ENCODE measurements around the gene H2BW2. TPM values are rescaled to one million over a fixed set of nuclear protein-coding genes. Genes with fewer than 3 reads are reported as not detected.
"Not testable (repeated sequence)": the region's sequence is repeated elsewhere in the genome, so short reads cannot be mapped to it uniquely, and the experiment has no call there.

Gene H2BW2
- total and polyA plus RNA-seq, 2 experiments from 2014 or later: not detected

- DNase-seq (ENCODE audit: low spot score): no peak
- no peak overlapping the region for H3K27ac ChIP-seq
- H3K4me3 ChIP-seq: no peak overlapping the region
- no peaks in the 10 kb centered on the region for H3K27me3 ChIP-seq
- no peaks in the 10 kb centered on the region for H3K9me3 ChIP-seq (ENCODE audit: low read depth)
- H2AFZ ChIP-seq: no peak overlapping the region
- no peaks in the 10 kb centered on the region for H4K20me1 ChIP-seq (ENCODE audit: insufficient read depth, poor library complexity, severe bottlenecking)
- H3K9me2 ChIP-seq (replicated peaks; ENCODE audit: insufficient read depth): no peaks in the 10 kb centered on the region
- no peaks in the 10 kb centered on the region for H3K79me2 ChIP-seq
- H3K36me3 ChIP-seq (replicated peaks; ENCODE audit: insufficient read depth, low read depth): no peaks in the 10 kb centered on the region
- 95% methylated on average over 22 of the region's 24 CpGs for WGBS (ENCODE audit: low lambda C conversion rate, missing lambda C conversion rate)
- TF ChIP-seq EZH2phosphoT487 (IDR thresholded peaks at IDR 0.05; ENCODE audit: low read depth, severe bottlenecking, unreplicated experiment): no peak
- TF ChIP-seq, protein P1, sequence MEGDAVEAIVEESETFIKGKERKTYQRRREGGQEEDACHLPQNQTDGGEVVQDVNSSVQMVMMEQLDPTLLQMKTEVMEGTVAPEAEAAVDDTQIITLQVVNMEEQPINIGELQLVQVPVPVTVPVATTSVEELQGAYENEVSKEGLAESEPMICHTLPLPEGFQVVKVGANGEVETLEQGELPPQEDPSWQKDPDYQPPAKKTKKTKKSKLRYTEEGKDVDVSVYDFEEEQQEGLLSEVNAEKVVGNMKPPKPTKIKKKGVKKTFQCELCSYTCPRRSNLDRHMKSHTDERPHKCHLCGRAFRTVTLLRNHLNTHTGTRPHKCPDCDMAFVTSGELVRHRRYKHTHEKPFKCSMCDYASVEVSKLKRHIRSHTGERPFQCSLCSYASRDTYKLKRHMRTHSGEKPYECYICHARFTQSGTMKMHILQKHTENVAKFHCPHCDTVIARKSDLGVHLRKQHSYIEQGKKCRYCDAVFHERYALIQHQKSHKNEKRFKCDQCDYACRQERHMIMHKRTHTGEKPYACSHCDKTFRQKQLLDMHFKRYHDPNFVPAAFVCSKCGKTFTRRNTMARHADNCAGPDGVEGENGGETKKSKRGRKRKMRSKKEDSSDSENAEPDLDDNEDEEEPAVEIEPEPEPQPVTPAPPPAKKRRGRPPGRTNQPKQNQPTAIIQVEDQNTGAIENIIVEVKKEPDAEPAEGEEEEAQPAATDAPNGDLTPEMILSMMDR (IDR thresholded peaks at IDR 0.05; ENCODE audit: poor library complexity): no peak
- TF ChIP-seq EZH2 (IDR thresholded peaks at IDR 0.05; ENCODE audit: borderline replicate concordance): no peak
- H3K4me2 ChIP-seq: no peak overlapping the region
- no peaks in the 10 kb centered on the region for H3K4me1 ChIP-seq (ENCODE audit: insufficient read depth)
These were observed 26.6 kb upstream of the H2BW2 start for GRCh38 chrX:104013158-104013557.

- Histone ChIP-seq H3K9me3 (ENCODE audit: low read depth) (no peaks in the 10 kb centered on the region), H3K36me3 (replicated peaks; ENCODE audit: insufficient read depth, low read depth) (no peaks in the 10 kb centered on the region), H4K20me1 (ENCODE audit: insufficient read depth, poor library complexity, severe bottlenecking) (no peaks in the 10 kb centered on the region), H3K4me1 (ENCODE audit: insufficient read depth) (no peaks in the 10 kb centered on the region), H3K4me3 (no peak within 1 kb of the TSS), H3K4me2 (no peak within 1 kb of the TSS), H3K79me2 (no peaks in the 10 kb centered on the region), H3K27ac (no peak within 1 kb of the TSS), H3K27me3 (no peaks in the 10 kb centered on the region), H3K9me2 (replicated peaks; ENCODE audit: insufficient read depth) (no peaks in the 10 kb centered on the region), H2AFZ (no peak within 1 kb of the TSS)
- no peak for DNase-seq (ENCODE audit: low spot score)
- WGBS (ENCODE audit: low lambda C conversion rate, missing lambda C conversion rate): 92% methylated on average over 20 of the region's 20 CpGs
- no peak for TF ChIP-seq EZH2 (IDR thresholded peaks at IDR 0.05; ENCODE audit: borderline replicate concordance)
- TF ChIP-seq, protein P1 (IDR thresholded peaks at IDR 0.05; ENCODE audit: poor library complexity): no peak
- TF ChIP-seq EZH2phosphoT487 (IDR thresholded peaks at IDR 0.05; ENCODE audit: low read depth, severe bottlenecking, unreplicated experiment): no peak
These were observed 26.1 kb upstream of the H2BW2 start, which contains the start of gene H2BW1 for GRCh38 chrX:104013606-104014005. H2BW1 (minus strand) TSS chrX:104013708; CDS start chrX:104013576, 132 bp downstream.

GRCh38 chrX:104015576-104015975 lies 24.2 kb upstream of the H2BW2 start:
- H3K36me3 ChIP-seq (replicated peaks; ENCODE audit: insufficient read depth, low read depth); H3K79me2 ChIP-seq; H3K4me3 ChIP-seq; H3K27ac ChIP-seq; H3K9me2 ChIP-seq (replicated peaks; ENCODE audit: insufficient read depth); H3K27me3 ChIP-seq; H3K4me2 ChIP-seq; H2AFZ ChIP-seq; H3K4me1 ChIP-seq (ENCODE audit: insufficient read depth); H4K20me1 ChIP-seq (ENCODE audit: insufficient read depth, poor library complexity, severe bottlenecking); H3K9me3 ChIP-seq (ENCODE audit: low read depth); DNase-seq (ENCODE audit: low spot score): not testable (repeated sequence)
- 66% methylated on average over 8 of the region's 8 CpGs for WGBS (ENCODE audit: low lambda C conversion rate, missing lambda C conversion rate)

GRCh38 chrX:104018126-104018525 lies 21.6 kb upstream of the H2BW2 start:
- H2AFZ ChIP-seq: no peak overlapping the region
- H3K79me2 ChIP-seq: no peaks in the 10 kb centered on the region
- no peaks in the 10 kb centered on the region for H3K9me3 ChIP-seq (ENCODE audit: low read depth)
- TF ChIP-seq EZH2phosphoT487 (IDR thresholded peaks at IDR 0.05; ENCODE audit: low read depth, severe bottlenecking, unreplicated experiment) (no peak), EZH2 (IDR thresholded peaks at IDR 0.05; ENCODE audit: borderline replicate concordance) (no peak)
- TF ChIP-seq, protein P1 (IDR thresholded peaks at IDR 0.05; ENCODE audit: poor library complexity): no peak
- no peaks in the 10 kb centered on the region for H3K4me1 ChIP-seq (ENCODE audit: insufficient read depth)
- H3K9me2 ChIP-seq (replicated peaks; ENCODE audit: insufficient read depth): no peaks in the 10 kb centered on the region
- DNase-seq (ENCODE audit: low spot score): no peak
- no peaks in the 10 kb centered on the region for H4K20me1 ChIP-seq (ENCODE audit: insufficient read depth, poor library complexity, severe bottlenecking)
- H3K36me3 ChIP-seq (replicated peaks; ENCODE audit: insufficient read depth, low read depth): no peaks in the 10 kb centered on the region
- WGBS (ENCODE audit: low lambda C conversion rate, missing lambda C conversion rate): 80% methylated on average over 11 of the region's 11 CpGs
- no peaks in the 10 kb centered on the region for H3K27me3 ChIP-seq
- H3K4me3 ChIP-seq: no peak overlapping the region
- H3K27ac ChIP-seq: no peak overlapping the region
- H3K4me2 ChIP-seq: no peak overlapping the region
